Esophagus squamous epithelium (tissue), 5 donors: ENCODE measurements around the gene CPED1. TPM values are rescaled to one million over a fixed set of nuclear protein-coding genes. Genes with fewer than 3 reads are reported as not detected.

Source experiments
- DNase-seq: peaks from one replicate; lab custom pipeline; 2025; lab: John Stamatoyannopoulos, UW
- H3K27ac ChIP-seq, 4 donors: fragments of 200-600 bp; sonication (generic); one replicate each; pipeline ENCODE4 v1.5.1; 2016 to 2019; ENCODE audit warnings: mild to moderate bottlenecking in 1 of 4
- H3K27me3 ChIP-seq, 4 donors: fragments of 200-600 bp; sonication (generic); 1 replicate in 3 of 4; 2 replicates in 1 of 4; pipeline versions ENCODE4 v1.5.1 to v1.6.0; 2017 to 2021; ENCODE audit warnings: antibody characterized with exemption in 1 of 4
- H3K36me3 ChIP-seq, 3 donors: fragments of 200-600 bp; sonication (generic); one replicate each; pipeline ENCODE4 v1.5.1; 2016 to 2019
- H3K4me1 ChIP-seq, 3 donors: fragments of 200-600 bp; sonication (generic); one replicate each; pipeline ENCODE4 v1.5.1; 2017 to 2019
- H3K4me3 ChIP-seq, 4 donors: fragments of 200-600 bp; sonication (generic); 1 replicate in 3 of 4; 2 replicates in 1 of 4; pipeline ENCODE4 v1.5.1; 2016 to 2019; ENCODE audit warnings: mild to moderate bottlenecking in 2 of 4, moderate library complexity in 1 of 4
- H3K9me3 ChIP-seq, 3 donors: fragments of 200-600 bp; sonication (generic); one replicate each; pipeline ENCODE4 v1.5.1; 2016 to 2019
- CTCF ChIP-seq, 6 experiments: fragments of 450-650 bp in 4 of 6; fragments of 200-600 bp in 2 of 6; sonication (generic) in 2 of 6; IDR thresholded peaks; one replicate each; pipeline ENCODE4 v1.5.1; 2016 to 2019; ENCODE audit warnings: antibody characterized with exemption in 6 of 6, mild to moderate bottlenecking in 4 of 6, moderate library complexity in 4 of 6
- POLR2A ChIP-seq, 4 donors: fragments of 450-650 bp; IDR thresholded peaks; one replicate each; pipeline ENCODE4 v1.6.1; 2017; ENCODE audit warnings: antibody characterized with exemption in 4 of 4, mild to moderate bottlenecking in 4 of 4, moderate library complexity in 3 of 4
- WGBS, 2 donors: methylation state at CpG; one replicate each; pipeline ENCODE4 v1.1.5; 2018; 5-methylcytosine and 5-hydroxymethylcytosine counted together
- intact Hi-C: fragments of 100-400 bp; cut with DNase I; formaldehyde crosslinking; loops from one replicate; pipeline ENCODE4 v1.15.0; 2022
- total RNA-seq, 4 donors: library from RNA; depleted of rRNA; stranded (reverse); fragments of >200 nt; gene quantifications; one replicate each; pipeline ENCODE4 v1.1.0, GENCODE V29; 2016
- donor health status: DM: yes; HTN: yes; CAD: no.

CPED1 gene
- total RNA-seq, 4 donors from 2014 or later: 0.61 to 6.3 (median 2.3) TPM

DNA sequence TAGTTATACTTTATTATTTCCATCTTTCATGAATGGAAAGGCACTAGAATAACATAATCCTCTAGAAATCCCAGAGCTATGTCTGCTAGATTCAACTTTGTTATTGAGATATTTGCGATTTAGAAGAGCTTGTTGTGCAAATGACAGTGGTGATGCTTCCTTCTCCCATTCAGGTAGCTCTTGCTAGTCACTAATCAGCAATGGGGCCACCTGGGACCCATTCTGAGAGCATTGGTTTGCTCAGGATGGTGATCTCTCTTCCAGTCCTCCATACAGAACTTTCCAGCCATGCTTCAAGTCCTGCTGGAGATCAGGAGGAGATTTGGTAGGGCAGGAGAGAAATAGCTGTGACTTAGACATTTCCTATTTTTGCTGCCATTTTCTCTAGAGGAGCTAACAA lies 274.5 kb downstream of the CPED1 start:
- DNase-seq: no peak
- Histone ChIP-seq H3K4me1 (no peaks in the 10 kb centered on the region), H3K4me3 (no peak overlapping the region), H3K27ac (no peak overlapping the region), H3K36me3 (no peaks in the 10 kb centered on the region), H3K27me3 (no peaks in the 10 kb centered on the region), H3K9me3 (no peaks in the 10 kb centered on the region)
- 85 to 100% methylated on average over 1 of the region's 1 CpG for WGBS, 2 donors
- intact Hi-C loops: no loop called here
- TF ChIP-seq POLR2A (IDR thresholded peaks at IDR 0.05) (no peak), CTCF (IDR thresholded peaks at IDR 0.05) (no peak)

GRCh38 chr7:121266307-121266894 lies 277.9 kb downstream of the CPED1 start:
- 84 to 88% methylated on average over 3 of the region's 3 CpGs for WGBS, 2 donors
- H3K4me1 ChIP-seq: no peaks in the 10 kb centered on the region
- no peak overlapping the region for H3K4me3 ChIP-seq
- intact Hi-C loops: no loop called here
- no peak for DNase-seq
- no peak overlapping the region for H3K27ac ChIP-seq
- peaks cover 0 to 4% (median 0%) of the 10 kb centered on the region in 3 donors for H3K36me3 ChIP-seq
- no peak for TF ChIP-seq POLR2A (IDR thresholded peaks at IDR 0.05)
- TF ChIP-seq CTCF (IDR thresholded peaks at IDR 0.05): no peak
- no peaks in the 10 kb centered on the region for H3K27me3 ChIP-seq
- H3K9me3 ChIP-seq: no peaks in the 10 kb centered on the region

- Histone ChIP-seq H3K36me3 (peaks cover 0 to 4% (median 0%) of the 10 kb centered on the region in 3 donors), H3K27me3 (no peaks in the 10 kb centered on the region), H3K9me3 (no peaks in the 10 kb centered on the region), H3K4me3 (no peak overlapping the region), H3K27ac (no peak overlapping the region), H3K4me1 (no peaks in the 10 kb centered on the region)
- no peak for DNase-seq
- intact Hi-C loops: no loop called here
- WGBS, 2 donors: 53 to 71% methylated on average over 1 of the region's 1 CpG
- TF ChIP-seq POLR2A (IDR thresholded peaks at IDR 0.05) (no peak), CTCF (IDR thresholded peaks at IDR 0.05) (no peak)
Observed at GRCh38 chr7:121267612-121268011, 279.1 kb downstream of the CPED1 start.

- Histone ChIP-seq H3K9me3 (no peaks in the 10 kb centered on the region), H3K36me3 (peaks cover 0 to 4% (median 0%) of the 10 kb centered on the region in 3 donors), H3K27ac (no peak overlapping the region), H3K4me3 (no peak overlapping the region), H3K4me1 (no peaks in the 10 kb centered on the region), H3K27me3 (no peaks in the 10 kb centered on the region)
- WGBS, 2 donors: 87 to 90% methylated on average over 3 of the region's 3 CpGs
- TF ChIP-seq CTCF (IDR thresholded peaks at IDR 0.05): no peak
- TF ChIP-seq POLR2A (IDR thresholded peaks at IDR 0.05): no peak
- intact Hi-C loops: no loop called here
- DNase-seq: no peak
Observed at GRCh38 chr7:121269798-121270197, 281.3 kb downstream of the CPED1 start.

DNA sequence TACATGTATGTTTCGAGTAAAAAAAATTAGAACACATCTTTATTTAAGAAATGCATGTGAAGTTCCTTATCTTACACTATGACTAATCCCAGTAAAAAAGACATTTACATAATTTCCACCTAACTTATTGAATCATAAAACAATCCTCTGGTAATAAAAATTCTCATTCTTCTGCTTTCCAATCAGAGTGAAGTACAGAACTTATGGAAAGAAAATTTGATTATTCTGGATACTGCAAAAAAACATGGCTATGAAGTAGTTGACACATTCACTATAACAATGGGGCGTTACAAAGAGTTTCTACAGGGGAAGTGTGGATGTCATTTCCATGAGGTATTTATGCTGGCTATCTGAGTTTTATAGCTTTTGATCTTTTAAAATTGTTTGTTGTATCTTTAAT lies 282.6 kb downstream of the CPED1 start:
- no peaks in the 10 kb centered on the region for H3K4me1 ChIP-seq
- TF ChIP-seq CTCF (IDR thresholded peaks at IDR 0.05) (no peak), POLR2A (IDR thresholded peaks at IDR 0.05) (no peak)
- peaks cover 0 to 4% (median 0%) of the 10 kb centered on the region in 3 donors for H3K36me3 ChIP-seq
- H3K27ac ChIP-seq: no peak overlapping the region
- no peak overlapping the region for H3K4me3 ChIP-seq
- H3K9me3 ChIP-seq: no peaks in the 10 kb centered on the region
- no peaks in the 10 kb centered on the region for H3K27me3 ChIP-seq
- WGBS, 2 donors: 81 to 92% methylated on average over 2 of the region's 2 CpGs
- no peak for DNase-seq
- intact Hi-C loops: no loop called here
